Thyroid gland (tissue), 4 donors: ENCODE measurements around the gene RRBP1.

Experiments
- CTCF ChIP-seq, 6 experiments: fragments of 200-600 bp in 3 of 6; fragments of 450-650 bp in 3 of 6; sonication (generic) in 3 of 6; IDR thresholded peaks; one replicate each; pipeline ENCODE4 v1.5.1; 2016 to 2019; ENCODE audit warnings: antibody characterized with exemption in 6 of 6, mild to moderate bottlenecking in 2 of 6, inconsistent platforms in 1 of 6, moderate library complexity in 1 of 6
- POLR2A ChIP-seq, 2 donors: fragments of 450-650 bp; IDR thresholded peaks; one replicate each; pipeline ENCODE4 v1.6.1; 2017; ENCODE audit warnings: antibody characterized with exemption in 2 of 2, mild to moderate bottlenecking in 2 of 2, moderate library complexity in 1 of 2

- TF ChIP-seq CTCF (IDR thresholded peaks at IDR 0.05) (no peak), POLR2A (IDR thresholded peaks at IDR 0.05) (no peak)
These were observed 10.5 kb downstream of the RRBP1 start for GRCh38 chr20:17671565-17671964.
